HG03439 (cell line): ENCODE data around the gene SKAP1.

Experiments used
- ATAC-seq: cut with Tn5 transposase; IDR thresholded peaks from one replicate; pipeline ENCODE4 v1.9.1; 2021; ENCODE audit warnings: mild to moderate bottlenecking, moderate library complexity; ENCODE audit not compliant: unreplicated experiment

The SKAP1 gene

DNA sequence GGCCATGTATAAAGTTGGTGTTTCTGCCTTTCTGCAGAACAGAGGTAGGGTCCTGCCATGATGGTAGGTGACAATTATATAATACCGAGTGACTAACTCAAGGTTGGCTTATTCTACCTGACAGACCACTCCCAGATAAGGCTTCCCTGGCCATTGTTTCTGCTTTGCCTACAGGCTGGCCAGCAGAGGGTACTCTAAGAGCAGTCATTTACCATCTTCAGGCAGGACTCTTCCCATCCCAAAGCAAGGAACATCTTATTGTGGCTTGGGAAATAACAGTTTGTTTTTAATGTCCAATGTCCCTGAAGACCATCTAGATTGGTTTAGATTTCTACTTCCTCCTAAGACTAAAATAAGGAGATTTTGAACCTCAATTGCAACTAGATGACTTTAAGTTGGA, 248.4 kb downstream of the SKAP1 start:
- ATAC-seq: no peak

DNA sequence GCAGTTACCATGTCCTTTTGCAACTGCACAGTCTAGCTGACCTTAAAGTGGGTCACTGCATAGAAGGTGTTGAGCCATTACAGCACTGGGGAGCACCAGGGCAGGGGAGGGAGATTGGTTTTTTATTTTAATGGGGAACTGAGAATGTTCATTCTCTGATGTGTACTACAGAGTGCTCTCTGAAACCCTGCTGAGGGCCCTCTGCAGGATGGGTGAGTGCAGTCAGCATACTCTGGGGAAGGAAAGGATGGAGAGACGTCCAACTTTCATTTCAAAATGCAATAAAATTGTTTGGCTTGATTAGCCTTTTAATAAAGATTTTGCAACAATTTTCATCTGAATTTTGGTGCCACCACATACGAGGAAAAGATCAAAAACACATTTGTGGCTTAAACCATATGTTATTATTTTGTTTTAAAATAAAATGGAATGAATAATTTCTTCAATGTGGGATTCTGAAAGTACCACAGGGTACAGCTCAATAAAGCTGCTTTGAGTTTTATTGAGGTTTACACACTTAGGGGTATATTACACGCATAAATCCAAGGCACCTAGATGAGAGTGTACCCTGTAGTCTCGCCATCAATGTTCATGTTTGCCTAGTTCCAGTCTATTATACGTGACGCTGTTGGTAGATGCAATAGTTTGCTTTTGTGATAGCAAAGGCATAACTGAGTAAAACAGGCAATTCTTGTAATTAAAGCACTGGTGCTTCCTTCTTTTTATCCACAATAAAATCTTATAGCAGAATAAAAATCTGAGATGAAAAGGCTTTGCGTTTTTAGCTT, 249.0 kb downstream of the SKAP1 start:
- ATAC-seq: no peak

DNA sequence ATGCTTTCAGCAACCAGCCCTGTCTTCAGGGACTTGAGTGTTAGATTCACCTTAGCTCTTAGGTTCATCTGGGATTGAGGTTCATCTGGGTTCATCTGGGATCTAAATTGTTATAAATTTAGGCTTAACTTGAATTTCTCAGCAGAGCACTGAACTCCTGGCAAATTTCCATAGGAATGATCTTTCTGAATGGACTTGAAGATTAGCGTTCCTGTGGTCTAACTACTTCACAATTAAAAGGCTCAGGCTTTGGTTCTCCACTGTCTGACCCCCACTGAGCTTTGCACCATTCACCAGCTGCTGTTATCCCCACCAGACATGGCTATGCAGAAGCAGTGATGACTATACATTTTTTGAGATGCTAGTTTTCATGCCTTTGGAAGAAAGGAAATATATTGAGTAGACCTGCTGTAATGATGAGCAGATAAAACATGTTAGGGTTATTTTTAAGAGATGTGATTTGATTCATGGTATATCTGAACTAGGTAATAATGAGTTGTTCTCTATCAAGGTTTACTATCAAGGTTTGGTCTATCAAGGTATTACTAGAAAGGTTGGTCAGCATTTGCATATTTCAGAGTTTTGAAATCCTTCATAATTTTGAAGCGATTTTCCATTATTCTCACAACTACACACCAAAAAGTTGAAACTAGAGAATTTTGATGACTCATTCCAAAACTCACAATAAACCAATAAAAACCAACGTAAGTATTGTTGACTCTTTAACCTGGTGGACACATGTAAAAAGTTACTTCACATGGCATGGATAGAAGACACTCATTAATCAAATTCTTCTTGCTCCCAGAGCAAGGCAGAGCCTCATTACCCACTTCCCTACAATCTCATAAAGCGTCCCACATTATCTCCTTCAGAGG, 250.7 kb downstream of the SKAP1 start:
- ATAC-seq: no peak

DNA sequence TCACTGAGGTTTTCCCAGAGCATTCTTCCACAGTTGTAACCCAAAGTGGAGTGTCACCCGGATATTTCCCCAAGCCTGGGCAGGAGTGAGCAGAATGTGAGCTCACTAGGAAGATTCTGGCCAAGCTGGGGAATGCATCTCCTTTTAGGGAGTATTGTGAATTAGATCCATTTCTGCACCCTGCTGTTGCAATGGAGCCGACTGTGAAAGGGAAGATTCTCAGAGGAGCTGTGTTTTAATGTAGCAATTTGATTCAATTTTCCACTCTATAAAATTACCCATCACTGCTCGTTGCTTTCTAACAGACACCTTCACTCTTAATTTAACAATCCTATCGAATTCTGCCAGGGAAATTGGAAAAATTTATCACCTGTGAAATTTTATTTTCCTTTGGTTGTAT, 251.7 kb downstream of the SKAP1 start:
- ATAC-seq: no peak

DNA sequence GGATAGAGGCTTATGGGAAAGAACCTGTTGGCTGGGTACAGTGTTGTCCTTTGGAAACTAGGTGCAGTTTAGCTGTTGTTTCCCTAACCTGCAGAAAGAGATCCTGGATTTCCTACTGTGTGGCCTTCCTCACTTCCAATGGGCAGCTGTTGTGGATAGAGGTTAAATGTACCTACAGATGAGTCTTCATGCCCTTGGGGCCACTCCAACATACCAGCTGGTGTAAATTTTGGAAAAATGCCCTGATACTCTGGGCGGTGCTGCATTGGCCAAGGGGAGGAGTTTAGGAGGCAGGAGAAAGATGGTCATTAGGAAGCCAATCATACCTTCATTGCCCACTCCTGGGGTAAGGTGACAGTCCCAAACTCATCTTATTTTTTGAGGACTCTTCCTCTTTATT, 252.2 kb downstream of the SKAP1 start:
- no peak for ATAC-seq

DNA sequence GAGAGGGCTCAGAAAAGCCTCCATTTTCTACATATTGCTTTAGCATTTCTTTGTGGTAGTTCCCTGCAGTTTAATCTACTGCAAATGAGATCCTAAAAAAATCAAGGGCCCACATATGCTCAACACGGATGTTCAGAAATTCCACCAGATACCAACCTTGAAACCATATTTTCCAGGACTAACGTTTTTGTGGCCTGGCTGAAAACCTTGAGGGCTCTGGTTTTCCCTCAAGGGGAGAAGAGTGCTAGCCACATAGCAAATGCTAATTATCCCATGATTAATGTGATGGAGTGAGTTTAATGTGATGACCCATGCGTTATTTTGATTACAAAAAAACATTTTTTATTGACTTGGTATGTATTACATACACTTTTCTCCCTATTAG, 253.6 kb downstream of the SKAP1 start:
- ATAC-seq: no peak

DNA sequence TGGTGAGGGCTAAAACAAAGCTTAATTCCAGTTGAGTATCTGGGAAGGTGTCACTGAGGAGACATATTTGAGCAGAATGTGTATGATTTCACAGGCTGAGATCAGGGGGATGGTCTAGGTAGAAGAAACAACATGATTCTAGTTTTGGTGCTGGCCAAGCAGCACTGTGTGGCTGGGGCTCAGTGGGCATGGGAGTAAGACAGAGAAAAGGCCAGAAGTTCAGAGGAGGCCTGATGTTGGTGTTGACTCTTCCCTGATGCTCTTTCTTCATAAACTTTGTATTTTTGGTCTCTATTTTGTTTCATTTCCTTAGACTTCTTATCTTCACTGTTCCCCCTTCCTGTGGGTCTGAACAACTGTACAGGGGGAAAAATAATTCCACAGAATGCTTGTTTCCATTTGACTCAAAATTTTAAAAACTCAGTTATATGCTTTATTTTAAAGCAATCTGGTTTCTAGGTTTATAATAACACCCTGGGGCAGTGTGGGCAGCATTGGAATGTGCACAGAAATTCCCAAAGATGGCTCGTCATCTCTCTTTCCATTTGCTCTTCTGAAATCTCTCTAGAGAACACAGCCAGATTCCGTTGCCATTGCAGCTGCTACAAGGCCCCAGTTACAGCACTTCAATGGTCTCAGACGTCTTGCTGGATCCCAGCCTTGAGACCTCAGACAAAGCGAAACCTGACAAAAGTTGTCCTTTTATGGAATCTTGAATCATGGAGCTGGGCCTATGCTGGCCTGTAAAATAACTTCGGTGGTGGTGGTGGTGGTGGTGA, 254.1 kb downstream of the SKAP1 start:
- no peak for ATAC-seq

DNA sequence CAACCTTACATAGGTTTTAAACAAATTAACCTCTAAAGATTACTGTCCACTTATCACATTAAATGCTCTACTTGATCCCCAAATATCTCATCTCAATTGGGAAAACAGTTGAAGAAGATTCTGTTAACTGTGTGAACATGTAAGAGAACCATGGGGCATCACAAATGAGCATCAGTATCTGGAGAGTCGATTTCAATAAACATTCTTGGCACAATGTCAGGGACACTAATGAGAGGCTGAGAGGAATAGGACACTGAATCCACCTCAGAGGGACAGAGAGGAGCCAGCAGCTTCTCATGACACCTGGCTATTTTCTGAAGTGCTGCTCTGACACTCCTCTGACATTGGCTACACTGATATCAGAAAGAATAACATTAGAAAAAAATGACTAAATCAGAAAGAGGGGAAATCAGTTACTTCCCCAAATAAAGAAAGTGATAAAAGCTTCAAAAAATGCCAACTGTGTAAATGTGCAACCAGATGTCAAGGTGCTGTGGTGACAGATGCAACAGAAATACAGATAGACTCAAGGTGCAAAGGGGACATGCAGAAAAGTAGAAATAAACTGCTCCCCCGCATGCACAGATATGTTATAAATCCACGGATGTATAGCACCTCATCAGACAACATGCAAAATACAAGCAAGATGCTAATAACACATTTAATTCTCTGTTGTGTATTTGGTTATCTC, 255.0 kb downstream of the SKAP1 start:
- ATAC-seq: no peak

DNA sequence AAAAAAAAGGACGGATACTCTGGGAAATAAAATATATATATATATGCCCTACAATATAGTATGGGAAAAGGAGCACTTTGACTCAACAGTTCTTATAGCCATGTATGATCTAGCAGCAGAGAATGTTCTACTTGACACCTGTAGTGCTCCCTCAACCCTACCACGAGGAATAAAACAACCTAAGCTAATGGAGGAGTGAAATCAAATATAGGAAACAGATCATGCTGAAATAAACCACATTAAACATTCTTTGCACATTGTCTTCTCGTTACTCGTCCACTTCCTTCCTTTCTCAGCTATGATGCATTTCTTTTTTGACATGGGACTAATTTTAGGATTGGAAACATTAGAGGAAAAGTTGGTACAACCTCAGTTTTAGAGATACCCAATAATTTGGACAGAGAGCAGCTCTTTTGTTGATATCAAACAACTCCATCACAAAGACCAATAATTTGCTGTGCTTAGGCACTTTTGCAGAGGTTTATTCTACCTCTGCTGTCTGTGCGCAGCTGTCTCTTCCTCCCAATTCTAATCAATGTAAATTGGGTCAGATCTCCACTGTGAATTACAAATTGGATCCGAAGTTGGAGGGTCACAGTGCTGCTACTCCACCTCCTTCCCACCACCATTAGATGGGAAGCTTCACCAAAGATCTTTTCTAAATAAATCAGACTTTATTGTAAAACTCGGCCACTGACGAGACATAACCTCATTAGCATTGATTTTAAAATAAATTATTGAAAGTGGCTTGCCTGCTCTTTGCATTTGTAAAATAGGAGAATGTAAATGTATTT, 256.6 kb downstream of the SKAP1 start:
- no peak for ATAC-seq

DNA sequence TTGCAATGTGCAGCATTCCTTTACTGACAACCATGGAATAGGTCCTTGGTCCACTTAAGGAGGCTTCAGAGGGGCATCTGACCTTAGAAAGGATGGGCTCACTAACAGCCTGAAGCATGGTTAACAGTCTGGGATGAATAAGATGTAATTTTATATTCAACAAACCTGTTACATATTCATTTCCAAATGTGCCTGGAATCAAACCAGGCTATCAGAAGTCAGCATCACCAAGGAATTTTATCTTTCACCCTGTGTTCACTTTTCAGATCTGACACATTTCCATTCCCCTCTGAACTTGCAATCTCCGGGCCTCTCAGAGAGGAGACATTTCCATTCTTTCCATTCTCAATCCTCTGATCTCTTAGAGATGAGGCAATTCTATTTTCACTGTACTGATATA, 260.1 kb downstream of the SKAP1 start:
- ATAC-seq: no peak

DNA sequence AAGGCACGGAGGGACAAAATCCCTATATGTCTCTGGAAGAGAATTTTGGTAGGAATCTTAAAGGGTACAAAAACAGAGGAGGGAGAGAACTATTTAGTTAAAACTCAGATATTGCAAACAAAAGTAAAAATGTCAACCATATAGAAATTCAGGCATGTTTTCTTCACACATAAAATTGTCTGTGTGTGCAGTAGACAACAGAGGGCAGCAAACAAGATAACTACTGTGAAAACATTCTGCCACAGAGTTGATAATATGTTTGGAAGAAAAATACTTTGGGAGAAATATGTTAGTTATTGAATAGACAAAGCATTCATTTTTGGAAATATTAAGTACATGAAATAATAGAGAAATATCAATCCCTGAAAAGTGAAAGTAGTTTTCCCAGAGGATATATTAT, 266.2 kb downstream of the SKAP1 start:
- no peak for ATAC-seq

DNA sequence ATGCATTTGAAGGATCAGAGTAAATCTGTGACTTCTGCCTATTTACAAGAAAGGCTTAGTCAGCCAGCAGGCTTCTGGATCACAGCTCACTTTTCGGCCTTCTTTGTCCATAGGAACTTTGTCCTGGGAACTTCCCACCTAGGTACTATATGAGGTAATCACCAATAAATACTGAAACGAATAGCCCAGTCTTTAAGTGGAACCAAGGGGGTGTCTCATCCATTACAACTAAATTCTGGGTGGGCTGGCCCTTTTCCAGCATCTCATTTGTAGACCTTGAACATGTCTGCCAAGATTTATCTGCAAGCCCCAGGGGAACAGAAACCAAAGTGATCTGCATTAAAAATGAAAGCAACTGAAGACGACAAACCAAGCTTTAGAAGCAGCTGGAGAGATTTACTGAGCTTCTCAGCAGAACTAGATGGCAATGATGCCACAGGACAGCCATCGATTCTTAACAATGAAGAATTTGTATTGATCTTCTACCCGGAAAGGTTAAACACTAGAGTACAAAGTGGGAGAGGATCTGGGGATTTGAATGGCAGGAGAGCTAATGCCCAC, 267.0 kb downstream of the SKAP1 start:
- ATAC-seq: no peak

DNA sequence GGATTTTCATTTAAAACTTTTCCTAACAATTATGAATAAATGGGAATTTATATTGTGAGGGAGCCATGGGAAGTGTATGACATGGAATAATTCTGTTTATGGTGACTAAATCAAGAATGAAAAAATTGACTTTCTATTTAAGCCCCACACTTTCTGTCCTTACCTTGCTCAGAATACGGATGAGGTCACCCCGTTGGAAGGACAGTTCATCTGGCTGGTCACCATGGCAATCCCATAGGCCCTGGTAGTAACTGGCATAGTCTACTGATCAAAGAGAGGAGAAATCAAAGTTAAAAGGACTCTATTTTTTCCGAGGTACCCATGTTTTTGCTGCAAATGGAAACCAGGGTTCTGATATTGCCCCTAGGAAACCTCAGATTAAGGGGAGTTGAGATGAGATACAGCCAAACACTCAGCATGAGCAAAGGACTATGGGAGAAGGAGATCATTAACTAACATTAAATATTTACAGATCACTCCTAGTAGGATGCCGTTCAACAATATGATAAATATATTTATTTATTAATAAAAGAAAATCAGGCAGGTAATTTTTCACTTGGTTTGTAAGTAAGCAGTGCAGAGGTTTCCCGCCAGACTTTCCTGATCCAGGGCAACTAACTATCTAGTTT, 267.6 kb downstream of the SKAP1 start:
- no peak for ATAC-seq

DNA sequence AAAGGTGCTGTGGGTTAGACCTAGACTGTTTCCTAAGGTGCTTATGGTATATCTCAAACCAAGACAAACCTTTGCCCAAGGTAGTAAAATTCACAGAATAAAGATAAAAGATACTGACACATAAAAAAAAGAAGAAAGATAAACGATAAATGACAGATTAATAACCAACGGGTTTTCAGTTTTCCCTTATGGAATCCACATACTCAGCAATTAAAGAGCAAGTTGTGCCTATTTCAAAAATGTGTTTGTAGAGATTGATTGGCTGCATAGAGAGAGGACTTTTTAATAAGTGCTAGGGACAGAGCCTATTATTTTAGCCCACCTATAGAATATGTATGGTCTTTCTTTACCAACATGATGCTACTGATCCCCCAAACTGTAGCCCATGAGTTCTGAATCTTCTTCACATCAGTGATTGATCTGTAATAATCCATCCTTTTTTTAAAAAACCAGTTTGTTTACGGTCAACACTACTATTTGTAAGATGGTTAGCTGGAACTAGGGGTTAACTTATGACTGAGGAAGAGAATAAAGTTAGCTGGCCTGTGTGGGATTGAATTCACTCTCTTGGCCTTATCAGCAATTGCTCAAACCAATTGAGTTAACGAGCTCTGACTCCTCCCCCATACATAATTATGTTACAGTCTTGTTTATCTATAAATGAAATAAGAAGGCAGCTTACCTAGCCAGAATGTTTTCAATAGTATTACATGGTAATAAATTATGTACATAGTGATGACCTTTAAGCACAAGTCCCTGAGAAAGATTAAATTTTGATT, 268.7 kb downstream of the SKAP1 start:
- ATAC-seq: no peak

DNA sequence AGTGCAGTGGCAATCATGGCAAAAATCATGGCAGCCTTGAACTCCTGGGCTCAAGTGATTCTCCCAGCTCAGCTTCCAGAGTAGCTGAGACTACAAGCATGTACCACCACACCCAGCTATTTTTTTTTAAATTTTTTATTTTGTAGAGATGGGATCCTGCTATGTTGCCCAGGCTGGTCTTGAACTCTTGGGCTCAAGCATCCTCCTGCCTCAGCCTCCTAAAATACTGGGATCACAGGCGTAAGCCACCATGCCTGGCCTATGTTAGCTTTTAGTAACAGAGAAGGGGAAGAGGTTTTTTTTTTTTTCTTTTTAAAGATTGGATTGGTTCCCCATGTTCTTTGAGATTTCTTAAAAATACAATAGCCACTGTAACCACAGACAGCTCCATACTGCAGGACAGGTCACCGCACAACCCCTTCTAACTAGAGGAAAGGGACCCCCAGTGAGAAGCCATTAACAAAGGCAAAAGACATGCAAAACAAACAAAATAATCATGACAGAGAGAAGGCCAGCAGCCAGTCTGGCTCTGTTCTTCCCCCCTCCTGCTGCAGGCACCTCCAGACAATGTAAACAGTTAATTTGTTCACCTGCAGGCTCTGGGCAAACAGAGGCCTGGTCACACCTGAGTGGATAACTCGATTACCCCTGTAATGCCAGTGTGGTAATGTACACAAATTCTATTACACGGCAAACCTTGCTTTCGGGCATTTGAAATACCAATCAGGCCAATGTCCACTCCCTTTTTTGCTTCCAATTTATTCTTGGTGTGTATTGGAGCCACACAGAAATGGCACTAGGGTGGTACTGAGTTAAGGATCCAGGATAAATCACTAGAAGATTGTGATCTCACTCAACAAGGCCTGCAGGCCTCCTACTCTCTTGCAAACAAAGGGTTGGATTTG, 269.6 kb downstream of the SKAP1 start:
- no peak for ATAC-seq

DNA sequence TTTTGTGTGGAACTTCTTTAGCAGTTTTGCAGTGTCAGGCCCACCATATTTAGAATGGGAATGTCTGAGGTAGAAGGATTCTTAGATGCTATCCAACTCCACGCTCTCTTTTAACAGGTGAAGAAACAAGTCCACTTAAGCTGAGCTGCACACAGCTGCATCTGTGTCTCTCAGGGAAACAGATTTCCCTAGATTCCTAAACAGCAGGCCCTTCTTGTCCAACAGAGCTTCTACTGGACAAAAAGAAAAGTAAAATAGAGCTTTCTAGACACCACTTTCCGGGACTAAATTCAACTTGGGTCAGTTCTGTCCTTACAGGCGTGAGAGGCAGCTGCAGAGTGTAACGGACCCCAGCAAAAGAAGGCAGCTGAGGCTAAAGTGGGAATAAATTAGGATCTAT, 270.8 kb downstream of the SKAP1 start:
- no peak for ATAC-seq

DNA sequence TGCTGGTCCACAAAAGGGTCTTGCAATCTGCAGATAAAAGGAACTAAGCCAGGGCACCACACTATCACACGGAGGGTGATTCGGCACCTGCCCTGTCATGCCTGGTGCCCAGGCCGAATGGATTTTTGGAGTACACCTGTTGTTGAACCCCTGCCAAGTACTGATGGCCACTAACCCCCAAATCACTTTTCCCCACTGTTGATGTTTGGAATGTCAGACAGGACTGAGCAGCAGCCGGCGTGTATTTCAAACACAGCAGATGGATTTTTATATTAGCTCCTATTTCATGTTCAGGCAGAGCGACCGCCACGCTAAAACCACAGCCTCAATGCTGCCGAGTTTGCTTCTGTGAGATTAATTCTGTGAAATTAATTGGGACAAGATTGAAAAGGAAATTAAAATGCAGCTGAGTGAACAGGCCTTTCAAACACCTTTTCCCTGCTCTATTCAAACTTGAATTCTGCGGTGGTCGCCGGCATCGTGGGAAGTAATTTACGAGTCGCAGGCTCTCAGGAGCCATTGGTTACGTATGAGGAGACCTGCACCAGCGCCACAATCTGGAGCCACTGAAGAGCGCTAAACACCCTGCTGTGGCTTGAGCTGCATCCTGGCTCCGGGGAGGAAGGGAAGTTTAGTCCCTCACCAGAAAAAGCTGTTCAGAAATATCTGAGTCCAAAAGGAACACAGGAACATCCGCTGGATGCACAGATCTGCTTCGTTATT, 274.0 kb downstream of the SKAP1 start:
- ATAC-seq: no peak
